Natural killer cell (primary cell): Measurements from ENCODE around the gene KCNQ2. TPM values are rescaled to one million over a fixed set of nuclear protein-coding genes. Genes with fewer than 3 reads are reported as not detected.

Source experiments
- ATAC-seq, 3 donors: fragments of 150-1000 bp in 2 of 3; fragments of 200-7000 bp in 1 of 3; cut with Tn5 transposase; 1 replicate in 1 of 3; 2 replicates in 2 of 3; pipeline ENCODE4 v1.10.0; 2021; ENCODE audit warnings: mild to moderate bottlenecking in 2 of 3, moderate library complexity in 2 of 3
- DNase-seq, 2 donors: peaks; one replicate each; pipeline versions ENCODE4 v3.0.0 to v3.0.0-alpha.2; 2013 to 2021; ENCODE audit warnings: mixed read lengths in 1 of 2
- H3K27ac ChIP-seq: one replicate; pipeline ENCODE4 v1.5.1; 2013; ENCODE audit warnings: mild to moderate bottlenecking, low read length
- H3K27me3 ChIP-seq: one replicate; pipeline ENCODE4 v1.6.1; 2013; ENCODE audit warnings: low read length; ENCODE audit not compliant: control insufficient read depth, insufficient read depth
- H3K36me3 ChIP-seq: one replicate; pipeline ENCODE4 v1.6.1; 2013; ENCODE audit warnings: low read length; ENCODE audit not compliant: control insufficient read depth, insufficient read depth
- H3K4me1 ChIP-seq: one replicate; pipeline ENCODE4 v1.6.1; 2013; ENCODE audit warnings: low read length; ENCODE audit not compliant: control insufficient read depth, insufficient read depth
- H3K4me3 ChIP-seq: one replicate; pipeline ENCODE4 v1.5.1; 2013; ENCODE audit warnings: low read length
- H3K9me3 ChIP-seq: one replicate; pipeline ENCODE4 v1.6.1; 2013; ENCODE audit warnings: low read length; ENCODE audit not compliant: control insufficient read depth, insufficient read depth
- H3K27ac Mint-ChIP-seq, 2 donors: one replicate each; pipeline ENCODE4 v1.8.0; 2022; ENCODE audit warnings: mild to moderate bottlenecking in 2 of 2, mixed read lengths in 2 of 2, moderate library complexity in 1 of 2
- H3K27me3 Mint-ChIP-seq, 2 donors: one replicate each; pipeline ENCODE4 v1.8.0; 2022; ENCODE audit warnings: low read depth in 2 of 2, mixed read lengths in 2 of 2
- H3K36me3 Mint-ChIP-seq: one replicate; pipeline ENCODE4 v1.8.0; 2022; ENCODE audit warnings: mixed read lengths
- H3K4me1 Mint-ChIP-seq, 2 donors: one replicate each; pipeline ENCODE4 v1.8.0; 2022; ENCODE audit warnings: mixed read lengths in 2 of 2
- H3K4me3 Mint-ChIP-seq: one replicate; pipeline ENCODE4 v1.8.0; 2022; ENCODE audit warnings: mild to moderate bottlenecking, moderate library complexity, mixed read lengths
- H3K9me3 Mint-ChIP-seq, 2 donors: one replicate each; pipeline ENCODE4 v1.8.0; 2022; ENCODE audit warnings: mixed read lengths in 2 of 2
- CTCF ChIP-seq: fragments of 200-600 bp; IDR thresholded peaks from one replicate; pipeline ENCODE4 v1.8.0; 2022; ENCODE audit warnings: antibody characterized with exemption
- WGBS: methylation state at CpG from one replicate; pipeline ENCODE4 v1.1.7; 2013; ENCODE audit warnings: missing lambda C conversion rate; ENCODE audit not compliant: insufficient coverage; 5-methylcytosine and 5-hydroxymethylcytosine counted together
- intact Hi-C: fragments of 100-400 bp; cut with micrococcal nuclease; formaldehyde crosslinking; loops from one replicate; pipeline ENCODE4 v1.14.2; 2022
- total RNA-seq, 4 donors: library from RNA; stranded (reverse); fragments of 120-200 nt in 1 of 4; gene quantifications; one replicate each; pipeline versions ENCODE4 v1.2.3 to v1.2.4, GENCODE V29; 2013 to 2022

KCNQ2 gene
- total RNA-seq, 3 donors from 2014 or later (not counting 1 experiment from before 2014, with no cell fraction given): not detected

GRCh38 chr20:63373996-63374395, 98.5 kb downstream of the KCNQ2 start:
- Mint-ChIP-seq H3K4me1 (no peaks in the 10 kb centered on the region), H3K27me3 (peaks cover 6 to 8% of the 10 kb centered on the region in 2 donors), H3K4me3 (no peak overlapping the region), H3K27ac (no peak overlapping the region), H3K36me3 (no peaks in the 10 kb centered on the region), H3K9me3 (no peaks in the 10 kb centered on the region)
- intact Hi-C loops: no loop called here
- H3K4me3 ChIP-seq: no peak overlapping the region
- 85% methylated on average over 19 of the region's 19 CpGs for WGBS
- no peak overlapping the region for H3K27ac ChIP-seq
- H3K27me3 ChIP-seq: peaks cover 4% of the 10 kb centered on the region
- H3K9me3 ChIP-seq: no peaks in the 10 kb centered on the region
- H3K36me3 ChIP-seq: no peaks in the 10 kb centered on the region
- ATAC-seq (no peak), DNase-seq (no peak)
- H3K4me1 ChIP-seq: no peaks in the 10 kb centered on the region
- no peak for TF ChIP-seq CTCF

GRCh38 chr20:63372971-63373885, 99.2 kb downstream of the KCNQ2 start:
- no peaks in the 10 kb centered on the region for H3K4me1 Mint-ChIP-seq
- no peak overlapping the region for H3K4me3 Mint-ChIP-seq
- H3K4me1 ChIP-seq: no peaks in the 10 kb centered on the region
- DNase-seq: no peak
- 71% methylated on average over 34 of the region's 34 CpGs for WGBS
- no peak overlapping the region for H3K27ac ChIP-seq
- no peak overlapping the region for H3K27ac Mint-ChIP-seq
- TF ChIP-seq CTCF: no peak
- peaks cover 4 to 8% of the 10 kb centered on the region in 2 donors for H3K27me3 Mint-ChIP-seq
- H3K36me3 ChIP-seq: no peaks in the 10 kb centered on the region
- intact Hi-C loops: no loop called here
- H3K36me3 Mint-ChIP-seq: no peaks in the 10 kb centered on the region
- ATAC-seq: no peak
- H3K4me3 ChIP-seq: no peak overlapping the region
- no peaks in the 10 kb centered on the region for H3K9me3 ChIP-seq
- H3K27me3 ChIP-seq: peaks cover 4% of the 10 kb centered on the region
- no peaks in the 10 kb centered on the region for H3K9me3 Mint-ChIP-seq

- H3K36me3 Mint-ChIP-seq: no peaks in the 10 kb centered on the region
- DNase-seq (no peak), ATAC-seq (no peak)
- Histone ChIP-seq H3K9me3 (no peaks in the 10 kb centered on the region), H3K27me3 (no peaks in the 10 kb centered on the region), H3K4me1 (no peaks in the 10 kb centered on the region), H3K27ac (no peak overlapping the region), H3K36me3 (no peaks in the 10 kb centered on the region), H3K4me3 (no peak overlapping the region)
- peaks cover 4 to 6% of the 10 kb centered on the region in 2 donors for H3K27me3 Mint-ChIP-seq
- intact Hi-C loops: no loop called here
- H3K4me3 Mint-ChIP-seq: no peak overlapping the region
- H3K4me1 Mint-ChIP-seq: no peaks in the 10 kb centered on the region
- 83% methylated on average over 28 of the region's 28 CpGs for WGBS
- no peak for TF ChIP-seq CTCF
- no peaks in the 10 kb centered on the region for H3K9me3 Mint-ChIP-seq
- H3K27ac Mint-ChIP-seq: no peak overlapping the region
Measured at GRCh38 chr20:63371291-63371865, 101.1 kb downstream of the KCNQ2 start.
